Omental fat pad (tissue), 4 donors: ENCODE measurements around the gene DUSP7. TPM values are rescaled to one million over a fixed set of nuclear protein-coding genes. Genes with fewer than 3 reads are reported as not detected.
"Not testable (repeated sequence)": the region's sequence is repeated elsewhere in the genome, so short reads cannot be mapped to it uniquely, and the experiment has no call there.

Experiments used
- ATAC-seq: fragments of 150-250 bp; one replicate; pipeline ENCODE4 v1.9.1; 2016; ENCODE audit warnings: mild to moderate bottlenecking, moderate library complexity; ENCODE audit not compliant: low FRiP score
- DNase-seq: peaks from one replicate; pipeline ENCODE4 v3.0.0-alpha.2; 2019; ENCODE audit warnings: low spot score
- total RNA-seq, 4 donors: library from RNA; depleted of rRNA; stranded (reverse); fragments of >200 nt; gene quantifications; one replicate each; pipeline ENCODE4 v1.1.0, GENCODE V29; 2016
- TF ChIP-seq, protein P1 (sequence below), 3 donors: fragments of 450-650 bp; IDR thresholded peaks; one replicate each; pipeline ENCODE4 v1.5.1; 2016 to 2017; ENCODE audit warnings: antibody characterized with exemption in 3 of 3, mild to moderate bottlenecking in 3 of 3, moderate library complexity in 2 of 3

Gene DUSP7
- total RNA-seq, 4 donors from 2014 or later: 5.5 to 22.2 (median 16.8) TPM

- DNase-seq (no peak), ATAC-seq (no peak)
- TF ChIP-seq, protein P1, sequence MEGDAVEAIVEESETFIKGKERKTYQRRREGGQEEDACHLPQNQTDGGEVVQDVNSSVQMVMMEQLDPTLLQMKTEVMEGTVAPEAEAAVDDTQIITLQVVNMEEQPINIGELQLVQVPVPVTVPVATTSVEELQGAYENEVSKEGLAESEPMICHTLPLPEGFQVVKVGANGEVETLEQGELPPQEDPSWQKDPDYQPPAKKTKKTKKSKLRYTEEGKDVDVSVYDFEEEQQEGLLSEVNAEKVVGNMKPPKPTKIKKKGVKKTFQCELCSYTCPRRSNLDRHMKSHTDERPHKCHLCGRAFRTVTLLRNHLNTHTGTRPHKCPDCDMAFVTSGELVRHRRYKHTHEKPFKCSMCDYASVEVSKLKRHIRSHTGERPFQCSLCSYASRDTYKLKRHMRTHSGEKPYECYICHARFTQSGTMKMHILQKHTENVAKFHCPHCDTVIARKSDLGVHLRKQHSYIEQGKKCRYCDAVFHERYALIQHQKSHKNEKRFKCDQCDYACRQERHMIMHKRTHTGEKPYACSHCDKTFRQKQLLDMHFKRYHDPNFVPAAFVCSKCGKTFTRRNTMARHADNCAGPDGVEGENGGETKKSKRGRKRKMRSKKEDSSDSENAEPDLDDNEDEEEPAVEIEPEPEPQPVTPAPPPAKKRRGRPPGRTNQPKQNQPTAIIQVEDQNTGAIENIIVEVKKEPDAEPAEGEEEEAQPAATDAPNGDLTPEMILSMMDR (IDR thresholded peaks at IDR 0.05): no peak
Measured at GRCh38 chr3:52046902-52047239, 9.5 kb downstream of the DUSP7 start.

DNA sequence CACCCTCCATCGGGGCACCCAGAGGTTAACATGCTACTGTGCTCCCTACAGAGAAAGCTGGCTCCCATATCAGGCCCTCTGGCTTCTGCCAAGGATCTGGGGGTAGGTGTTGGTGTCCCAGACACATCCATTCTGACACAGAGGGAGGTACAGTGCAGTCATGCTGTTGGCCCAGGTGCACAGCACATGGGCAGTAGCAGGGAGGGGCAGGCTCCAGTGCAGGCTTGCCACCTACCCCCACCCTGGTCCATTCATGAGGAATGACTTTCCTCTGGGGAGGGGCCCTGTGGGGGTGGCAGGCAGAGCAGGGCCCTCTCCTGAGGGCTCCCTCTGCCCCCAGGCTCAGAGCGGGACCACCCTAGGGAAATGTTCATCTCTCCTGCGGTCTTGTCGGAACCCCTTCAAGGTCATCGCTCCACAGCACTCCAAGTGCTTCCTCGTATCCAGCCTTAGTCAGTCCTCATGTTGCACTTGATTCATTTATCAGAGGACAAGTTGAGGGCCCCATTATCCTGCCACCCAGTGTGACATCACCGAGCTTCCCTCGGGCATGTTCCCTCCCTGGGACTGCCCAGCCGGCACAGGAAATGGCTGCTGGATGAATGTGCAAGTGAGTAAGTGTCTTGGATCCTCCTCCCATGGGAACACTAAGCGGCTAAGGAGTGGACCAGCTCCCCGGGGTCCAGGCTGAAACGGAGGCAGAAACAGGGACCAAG lies 10.0 kb downstream of the DUSP7 start:
- ATAC-seq: no peak
- no peak for DNase-seq
- TF ChIP-seq, protein P1 (IDR thresholded peaks at IDR 0.05): no peak

GRCh38 chr3:52044869-52045619 lies 11.3 kb downstream of the DUSP7 start:
- TF ChIP-seq, protein P1 (IDR thresholded peaks at IDR 0.05): no peak
- ATAC-seq (no peak), DNase-seq (no peak)

- no peak for DNase-seq
- TF ChIP-seq, protein P1 (IDR thresholded peaks at IDR 0.05): no peak
- no peak for ATAC-seq
Measured at GRCh38 chr3:52043750-52044149, 12.6 kb downstream of the DUSP7 start.

GRCh38 chr3:52043039-52043438 lies 13.3 kb downstream of the DUSP7 start:
- not testable (repeated sequence) for DNase-seq, ATAC-seq

DNA sequence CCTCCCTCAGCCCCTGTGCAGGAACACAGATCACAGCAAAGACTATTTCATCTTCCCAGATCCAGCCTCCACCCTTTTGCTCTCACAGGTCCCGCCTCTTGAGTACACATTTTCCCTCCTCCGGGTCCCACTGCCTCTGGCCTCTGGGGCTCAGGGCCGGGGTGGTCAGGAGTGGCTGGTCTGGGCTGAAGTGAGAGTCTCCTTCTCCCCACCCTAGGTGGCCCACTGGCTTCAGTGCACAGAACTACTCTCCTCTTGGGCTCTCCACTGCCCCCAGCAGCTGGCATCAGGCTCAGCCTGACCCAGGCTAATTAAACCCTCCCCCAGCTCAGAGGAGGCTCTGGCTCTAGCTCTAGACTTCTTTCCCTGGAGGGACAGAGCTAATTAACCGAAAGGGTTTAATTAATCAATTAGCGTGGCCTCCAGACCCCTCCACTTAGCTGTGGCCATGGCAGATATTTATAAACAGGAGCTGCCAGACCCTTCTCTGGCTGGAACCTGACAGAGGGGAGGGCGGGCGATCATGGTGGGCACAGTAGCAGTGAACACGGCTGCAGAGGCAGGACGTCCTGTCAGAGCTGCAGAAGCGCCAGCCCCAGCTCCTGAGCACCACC lies 15.1 kb downstream of the DUSP7 start:
- TF ChIP-seq, protein P1 (IDR thresholded peaks at IDR 0.05): no peak
- DNase-seq: no peak
- no peak for ATAC-seq

DNA sequence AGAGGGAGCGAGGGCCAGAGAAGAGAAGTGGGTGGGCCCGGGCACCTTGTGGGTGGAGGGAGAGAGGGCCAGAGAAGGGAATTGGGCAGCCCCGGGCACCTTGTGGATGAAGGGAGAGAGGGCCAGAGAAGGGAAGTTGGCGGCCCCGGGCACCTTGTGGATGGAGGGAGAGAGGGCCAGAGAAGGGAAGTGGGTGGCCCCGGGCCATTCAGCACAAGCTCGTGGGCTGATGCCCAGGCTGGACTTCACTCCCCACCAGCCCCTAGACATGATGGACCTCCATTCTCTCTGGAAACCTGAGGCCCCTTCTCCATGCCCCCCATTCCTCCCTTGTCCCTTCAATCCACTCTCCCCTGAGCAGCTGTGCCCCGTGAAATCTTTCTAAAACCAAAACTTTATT lies 15.8 kb downstream of the DUSP7 start:
- no peak for DNase-seq
- TF ChIP-seq, protein P1 (IDR thresholded peaks at IDR 0.05): no peak
- ATAC-seq: no peak
